B cell (primary cell): ENCODE results near the gene SP140. TPM values are rescaled to one million over a fixed set of nuclear protein-coding genes. Genes with fewer than 3 reads are reported as not detected.
A peak's percentile ranks its signal among the peaks of the same experiment; 100 is the strongest.

ENCODE experiments used
- ATAC-seq: fragments of 200-7000 bp; cut with Tn5 transposase; one replicate; pipeline ENCODE4 v1.10.0; 2021; ENCODE audit warnings: low read depth, mild to moderate bottlenecking, moderate number of reproducible peaks, moderate library complexity
- CTCF ChIA-PET: fragments of 350-600 bp; sonication (Branson Sonifier 250); formaldehyde crosslinking; loops from one replicate; lab custom pipeline; 2021; ENCODE audit warnings: antibody characterized with exemption, inconsistent platforms; lab: Charles Lee
- POLR2A ChIA-PET: fragments of 350-600 bp; sonication (Branson Sonifier 250); formaldehyde crosslinking; loops from one replicate; lab custom pipeline; 2021; ENCODE audit warnings: antibody characterized with exemption; lab: Charles Lee
- DNase-seq: peaks from one replicate; pipeline ENCODE4 v3.0.0; 2013
- H2AFZ ChIP-seq: 2 replicates; pipeline ENCODE4 v1.6.1; 2012; ENCODE audit warnings: mild to moderate bottlenecking, low read depth, low read length; ENCODE audit not compliant: insufficient read depth, poor library complexity, severe bottlenecking
- H3K27ac ChIP-seq, 2 donors: 1 replicate in 1 of 2; 2 replicates in 1 of 2; pipeline ENCODE4 v1.5.1; 2012 to 2013; ENCODE audit warnings: low read length in 2 of 2, mild to moderate bottlenecking in 2 of 2, moderate library complexity in 1 of 2
- H3K27me3 ChIP-seq, 4 experiments: fragments of 200-600 bp in 1 of 4; sonication (generic) in 1 of 4; replicated peaks in 1 of 4; 1 replicate in 2 of 4; 2 replicates in 2 of 4; pipeline versions ENCODE4 v1.6.1 to v1.7.0; 2013 to 2016; ENCODE audit warnings: low read length in 3 of 4, mild to moderate bottlenecking in 2 of 4, mixed read lengths in 1 of 4, moderate library complexity in 1 of 4; ENCODE audit not compliant: insufficient read depth in 4 of 4, control insufficient read depth in 3 of 4; ENCODE audit errors: control extremely low read depth in 1 of 4
- H3K36me3 ChIP-seq, 2 experiments: replicated peaks in 1 of 2; 1 replicate in 1 of 2; 2 replicates in 1 of 2; pipeline versions ENCODE4 v1.6.1 to v1.7.1; 2013; ENCODE audit warnings: low read length in 1 of 2; ENCODE audit not compliant: insufficient read depth in 2 of 2, control insufficient read depth in 1 of 2; ENCODE audit errors: control extremely low read depth in 1 of 2, extremely low read depth in 1 of 2
- H3K4me1 ChIP-seq, 2 donors: fragments of 200-600 bp in 1 of 2; sonication (generic) in 1 of 2; 1 replicate in 1 of 2; 2 replicates in 1 of 2; pipeline versions ENCODE4 v1.5.1 to v1.6.1; 2013 to 2017; ENCODE audit warnings: low read length in 2 of 2; ENCODE audit not compliant: control insufficient read depth in 2 of 2, insufficient read depth in 2 of 2
- H3K4me2 ChIP-seq: replicated peaks from 2 replicates; pipeline ENCODE3; 2012; ENCODE audit warnings: mild to moderate bottlenecking, low read depth, low read length; ENCODE audit not compliant: poor library complexity, severe bottlenecking
- H3K4me3 ChIP-seq, 5 experiments: fragments of 200-600 bp in 1 of 5; sonication (generic) in 1 of 5; 1 replicate in 3 of 5; 2 replicates in 2 of 5; pipeline versions ENCODE4 v1.5.1 to v1.7.0; 2011 to 2016; ENCODE audit warnings: low read length in 4 of 5, mild to moderate bottlenecking in 4 of 5, low read depth in 2 of 5, control low read depth in 1 of 5, moderate library complexity in 1 of 5; ENCODE audit not compliant: insufficient read depth in 1 of 5; ENCODE audit errors: control extremely low read depth in 1 of 5, extremely low read depth in 1 of 5
- H3K79me2 ChIP-seq: fragments of 200-600 bp; sonication (generic); one replicate; pipeline ENCODE4 v1.6.0; 2016; ENCODE audit warnings: low read length; ENCODE audit not compliant: control insufficient read depth, insufficient read depth
- H3K9ac ChIP-seq: fragments of 200-600 bp; sonication (generic); 2 replicates; pipeline ENCODE4 v1.6.1; 2017; ENCODE audit warnings: mild to moderate bottlenecking, low read length, moderate library complexity
- H3K9me3 ChIP-seq, 3 donors: one replicate each; pipeline versions ENCODE4 v1.6.1 to v1.7.1; 2013; ENCODE audit warnings: low read length in 2 of 3; ENCODE audit not compliant: control insufficient read depth in 2 of 3, insufficient read depth in 1 of 3; ENCODE audit errors: control extremely low read depth in 1 of 3
- H4K20me1 ChIP-seq: 2 replicates; pipeline ENCODE4 v1.6.0; 2012; ENCODE audit warnings: mild to moderate bottlenecking, low read length; ENCODE audit not compliant: insufficient read depth, control insufficient read depth, poor library complexity, severe bottlenecking
- H3K27ac Mint-ChIP-seq: one replicate; pipeline ENCODE4 v1.8.0; 2021; ENCODE audit warnings: mixed read lengths
- H3K27me3 Mint-ChIP-seq: one replicate; pipeline ENCODE4 v1.8.0; 2021; ENCODE audit warnings: mixed read lengths
- H3K4me1 Mint-ChIP-seq: one replicate; pipeline ENCODE4 v1.8.0; 2021; ENCODE audit warnings: mixed read lengths
- H3K4me3 Mint-ChIP-seq: one replicate; pipeline ENCODE4 v1.8.0; 2021; ENCODE audit warnings: mixed read lengths
- H3K9me3 Mint-ChIP-seq: one replicate; pipeline ENCODE4 v1.8.0; 2022; ENCODE audit warnings: mixed read lengths; ENCODE audit not compliant: insufficient read depth
- EZH2 ChIP-seq: IDR thresholded peaks from 2 replicates; pipeline ENCODE4 v1.6.1; 2012; ENCODE audit warnings: borderline replicate concordance, low read depth, mild to moderate bottlenecking, moderate library complexity, low read length; ENCODE audit not compliant: insufficient read depth, poor library complexity, severe bottlenecking
- WGBS: methylation state at CpG from one replicate; pipeline ENCODE4 v1.1.5; 2013; ENCODE audit warnings: missing lambda C conversion rate; ENCODE audit not compliant: insufficient coverage; 5-methylcytosine and 5-hydroxymethylcytosine counted together
- intact Hi-C: fragments of 100-400 bp; cut with micrococcal nuclease; formaldehyde crosslinking; loops from one replicate; pipeline ENCODE4 v1.10.0; 2022
- polyA plus RNA-seq: library from polyadenylated mRNA; depleted of rRNA; stranded (reverse); fragments of >200 nt; gene quantifications from 2 replicates; pipeline ENCODE4 v1.2.3, GENCODE V29; 2012
- total RNA-seq, 2 donors: library from RNA; stranded (reverse); fragments of 120-200 nt in 1 of 2; gene quantifications; 1 replicate in 1 of 2; 2 replicates in 1 of 2; pipeline versions ENCODE4 v1.2.3 to v1.2.4, GENCODE V29; 2013 to 2022
- TF ChIP-seq, protein P1 (sequence below): fragments of 200-600 bp; IDR thresholded peaks from one replicate; pipeline ENCODE4 v1.8.0; 2022; ENCODE audit warnings: antibody characterized with exemption, mild to moderate bottlenecking

SP140 gene
- total and polyA plus RNA-seq, 2 donors (not counting 1 experiment from before 2014, with no cell fraction given), result 78.7 to 411 TPM

DNA sequence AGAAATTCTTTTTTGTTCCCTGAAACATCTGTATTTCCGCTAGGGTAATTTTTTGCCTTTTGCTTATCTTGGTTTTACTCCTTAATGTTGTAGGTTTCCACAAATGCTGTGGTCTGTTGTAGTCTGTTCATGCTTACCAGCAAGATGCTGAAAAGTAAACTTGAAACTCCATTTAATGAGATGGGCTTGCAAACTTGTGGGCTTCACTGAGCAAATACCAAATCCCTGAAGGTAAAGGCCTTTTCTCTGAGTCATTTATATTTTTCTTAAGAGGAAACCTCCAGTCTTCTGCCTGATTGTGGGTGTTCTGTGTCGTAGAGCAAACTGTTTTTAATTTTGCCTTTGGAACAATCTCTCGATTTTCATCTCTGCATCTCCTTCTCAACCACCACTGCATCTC, 9.3 kb downstream of the SP140 start:
- H3K27me3 Mint-ChIP-seq, result no peaks in the 10 kb centered on the region
- POLR2A ChIA-PET, result no interaction called here

DNA sequence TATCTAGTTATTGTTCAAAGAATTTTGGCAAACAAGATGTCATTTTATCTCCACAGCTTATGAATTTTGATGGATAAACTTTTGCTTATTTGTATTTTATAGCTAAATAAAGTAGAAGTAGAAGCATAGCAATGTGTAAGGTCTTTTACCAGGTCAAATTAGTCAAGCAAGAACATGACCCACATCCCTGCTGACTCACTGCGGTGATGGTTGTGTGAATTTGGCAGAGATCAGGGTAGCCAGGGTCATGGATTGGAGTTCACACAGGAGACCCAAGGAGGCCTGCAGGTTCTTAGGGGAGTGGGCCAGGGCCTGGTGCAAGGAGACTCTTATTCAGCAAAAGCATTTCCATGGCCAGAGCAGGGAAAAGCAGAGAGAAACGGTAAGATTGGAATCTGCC, 18.7 kb downstream of the SP140 start:
- Histone ChIP-seq H2AFZ (no peak overlapping the region), H3K9ac (no peak overlapping the region), H3K9me3 (no peaks in the 10 kb centered on the region), H3K27ac (no peak overlapping the region), H3K4me1 (no peaks in the 10 kb centered on the region), H3K27me3 (no peaks in the 10 kb centered on the region), H3K4me3 (no peak overlapping the region), H3K79me2 (peaks cover 37% of the 10 kb centered on the region), H4K20me1 (no peaks in the 10 kb centered on the region), H3K4me2 (no peak overlapping the region), H3K36me3 (peaks cover 8 to 87% of the 10 kb centered on the region in 2 experiments)
- DNase-seq, result no peak
- no peak for ATAC-seq
- WGBS, result 100% methylated on average over 1 of the region's 2 CpGs
- Mint-ChIP-seq H3K9me3 (no peaks in the 10 kb centered on the region), H3K4me3 (no peak overlapping the region), H3K27ac (no peak overlapping the region), H3K27me3 (no peaks in the 10 kb centered on the region), H3K4me1 (no peaks in the 10 kb centered on the region)
- ChIA-PET POLR2A (no interaction called here), CTCF (interaction anchor here (4.4 kb wide), 1 partner anchor 41 kb away, joined by 14 read pairs; no protein-coding TSS in a partner anchor)
- TF ChIP-seq, protein P1, sequence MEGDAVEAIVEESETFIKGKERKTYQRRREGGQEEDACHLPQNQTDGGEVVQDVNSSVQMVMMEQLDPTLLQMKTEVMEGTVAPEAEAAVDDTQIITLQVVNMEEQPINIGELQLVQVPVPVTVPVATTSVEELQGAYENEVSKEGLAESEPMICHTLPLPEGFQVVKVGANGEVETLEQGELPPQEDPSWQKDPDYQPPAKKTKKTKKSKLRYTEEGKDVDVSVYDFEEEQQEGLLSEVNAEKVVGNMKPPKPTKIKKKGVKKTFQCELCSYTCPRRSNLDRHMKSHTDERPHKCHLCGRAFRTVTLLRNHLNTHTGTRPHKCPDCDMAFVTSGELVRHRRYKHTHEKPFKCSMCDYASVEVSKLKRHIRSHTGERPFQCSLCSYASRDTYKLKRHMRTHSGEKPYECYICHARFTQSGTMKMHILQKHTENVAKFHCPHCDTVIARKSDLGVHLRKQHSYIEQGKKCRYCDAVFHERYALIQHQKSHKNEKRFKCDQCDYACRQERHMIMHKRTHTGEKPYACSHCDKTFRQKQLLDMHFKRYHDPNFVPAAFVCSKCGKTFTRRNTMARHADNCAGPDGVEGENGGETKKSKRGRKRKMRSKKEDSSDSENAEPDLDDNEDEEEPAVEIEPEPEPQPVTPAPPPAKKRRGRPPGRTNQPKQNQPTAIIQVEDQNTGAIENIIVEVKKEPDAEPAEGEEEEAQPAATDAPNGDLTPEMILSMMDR, result no peak
- TF ChIP-seq EZH2, result no peak
- intact Hi-C loops, result no loop called here

More for the DNA sequence above, 9.3 kb downstream of the SP140 start:
- no peak for DNase-seq
- H3K27ac Mint-ChIP-seq, result peak overlapping the region; percentile 85
- H3K9me3 Mint-ChIP-seq, result peaks cover 7% of the 10 kb centered on the region
- intact Hi-C loops, result loop anchor here (2.0 kb wide), 2 partner anchors 16 to 32 kb away; partner anchors contain the start of gene SP110
- Histone ChIP-seq H4K20me1 (peaks cover 40% of the 10 kb centered on the region), H3K9me3 (peaks cover 7 to 15% (median 9%) of the 10 kb centered on the region in 3 donors), H3K27me3 (no peaks in the 10 kb centered on the region), H3K27ac (peak overlapping the region in 1 of 2 donors; percentile 35), H3K79me2 (peaks cover 92% of the 10 kb centered on the region), H3K9ac (no peak overlapping the region), H3K4me3 (no peak overlapping the region), H3K36me3 (peaks cover 11 to 80% of the 10 kb centered on the region in 2 experiments), H3K4me1 (peaks cover 35 to 45% of the 10 kb centered on the region in 2 donors), H2AFZ (no peak overlapping the region), H3K4me2 (peak overlapping the region; percentile 20)
- WGBS, result 67% methylated on average over 1 of the region's 3 CpGs
- no peak for ATAC-seq
- peak overlapping the region; percentile 30 for H3K4me3 Mint-ChIP-seq
- TF ChIP-seq, protein P1, result no peak
- TF ChIP-seq EZH2, result no peak
- peaks cover 63% of the 10 kb centered on the region for H3K4me1 Mint-ChIP-seq
- CTCF ChIA-PET, result no interaction called here
